K562 (cell line): Measurements from ENCODE around the gene PLP2. TPM values are rescaled to one million over a fixed set of nuclear protein-coding genes. Genes with fewer than 3 reads are reported as not detected.

Experiments used
- ASH1L ChIP-seq: fragments of 450-650 bp; IDR thresholded peaks from 2 replicates; pipeline ENCODE4 v1.6.1; 2018; ENCODE audit warnings: borderline replicate concordance, mild to moderate bottlenecking, low read depth; ENCODE audit not compliant: partially characterized antibody
- CC2D1A ChIP-seq: fragments of 450-650 bp; IDR thresholded peaks from 2 replicates; pipeline ENCODE4 v1.6.1; 2017; ENCODE audit warnings: mild to moderate bottlenecking
- DACH1 ChIP-seq: fragments of 450-650 bp; IDR thresholded peaks from 2 replicates; pipeline ENCODE4 v1.6.1; 2018; ENCODE audit not compliant: partially characterized antibody
- FOSL1 ChIP-seq: fragments of 200-800 bp; sonication (Bioruptor generic); conservative IDR thresholded peaks from 2 replicates; pipeline ENCODE4 v1.6.1; 2016; ENCODE audit warnings: missing genetic modification characterization, missing compliant biosample characterization
- FOXP4 ChIP-seq: sonication (generic); formaldehyde crosslinking; IDR thresholded peaks from 2 replicates; pipeline ENCODE4 v1.8.0; 2022; ENCODE audit warnings: mild to moderate bottlenecking, missing genetic modification reagents, borderline replicate concordance
- GATAD2A ChIP-seq: fragments of 450-650 bp; IDR thresholded peaks from 2 replicates; pipeline ENCODE4 v1.6.1; 2017
- HDAC8 ChIP-seq: fragments of 450-650 bp; IDR thresholded peaks from 2 replicates; pipeline ENCODE4 v1.6.1; 2016; ENCODE audit warnings: mild to moderate bottlenecking, missing genetic modification characterization, moderate library complexity, missing compliant biosample characterization
- HMG20B ChIP-seq: fragments of 250-450 bp; sonication (Bioruptor Pico); IDR thresholded peaks from 2 replicates; pipeline ENCODE4 v1.5.0; 2021; ENCODE audit warnings: mild to moderate bottlenecking
- KLF1 ChIP-seq: fragments of 450-650 bp; IDR thresholded peaks from 2 replicates; pipeline ENCODE4 v1.6.1; 2016; ENCODE audit warnings: missing genetic modification characterization, missing compliant biosample characterization
- MCM2 ChIP-seq: fragments of 450-650 bp; IDR thresholded peaks from 2 replicates; pipeline ENCODE4 v1.6.1; 2017; ENCODE audit warnings: low read depth, mild to moderate bottlenecking
- NRF1 ChIP-seq, 2 experiments: fragments of 450-650 bp; IDR thresholded peaks in 1 of 2; conservative IDR thresholded peaks in 1 of 2; 2 replicates each; pipeline ENCODE4 v1.6.1; 2014; ENCODE audit warnings: mild to moderate bottlenecking in 2 of 2
- POLR2AphosphoS2 ChIP-seq: IDR thresholded peaks from 2 replicates; pipeline ENCODE4 v1.6.1; 2012; ENCODE audit warnings: low read length, improper control_type of control experiment
- POLR3A ChIP-seq: IDR thresholded peaks from 2 replicates; pipeline ENCODE4 v1.6.1; 2011; ENCODE audit warnings: borderline replicate concordance, mild to moderate bottlenecking, moderate library complexity; ENCODE audit not compliant: insufficient read length, insufficient read depth; ENCODE audit errors: extremely low read depth
- POU5F1 ChIP-seq: fragments of 150-350 bp; IDR thresholded peaks from 2 replicates; pipeline ENCODE4 v1.6.1; 2014; ENCODE audit warnings: borderline replicate concordance, low read length, low read depth, mild to moderate bottlenecking; ENCODE audit not compliant: partially characterized antibody
- RFX7 ChIP-seq: fragments of 250-450 bp; sonication (Bioruptor Pico); IDR thresholded peaks from 2 replicates; pipeline ENCODE4 v1.5.1; 2021; ENCODE audit warnings: mild to moderate bottlenecking
- SIN3B ChIP-seq: fragments of 450-650 bp; IDR thresholded peaks from 2 replicates; pipeline ENCODE4 v1.6.1; 2017; ENCODE audit warnings: low read depth, mild to moderate bottlenecking, moderate library complexity
- SMAD1 ChIP-seq: fragments of 150-350 bp; IDR thresholded peaks from 2 replicates; pipeline ENCODE4 v1.6.1; 2014; ENCODE audit warnings: low read length, low read depth; ENCODE audit not compliant: partially characterized antibody
- ZBTB7A ChIP-seq: IDR thresholded peaks from 2 replicates; pipeline ENCODE4 v1.6.1; 2011; ENCODE audit warnings: low read depth, mild to moderate bottlenecking, low read length, moderate library complexity, borderline replicate concordance; ENCODE audit not compliant: control insufficient read depth
- ZNF280B ChIP-seq: fragments of 250-450 bp; sonication (Bioruptor Pico); IDR thresholded peaks from 2 replicates; pipeline ENCODE4 v1.5.1; 2021; ENCODE audit warnings: mild to moderate bottlenecking
- polyA plus RNA-seq, 8 experiments: library from polyadenylated mRNA; depleted of rRNA in 4 of 8; stranded (reverse) in 5 of 8; unstranded in 3 of 8; fragments of >200 nt; fragmentation: Nextera tagmentation in 2 of 8; fragmentation: Illumina TruSeq in 1 of 8; extraction: Ambion mirVana in 2 of 8; extraction: Trizol in 1 of 8; gene quantifications; 2 replicates each; pipeline versions ENCODE4 v1.2.1 to v1.2.3, GENCODE V29; 2011 to 2014; ENCODE audit warnings: inconsistent platforms in 1 of 8, missing spikeins in 1 of 8
- total RNA-seq, 7 experiments: library from RNA; depleted of rRNA in 6 of 7; stranded (reverse); fragments of >200 nt in 6 of 7; fragmentation: Illumina TruSeq in 2 of 7; extraction: Trizol in 2 of 7; gene quantifications; 2 replicates each; pipeline versions ENCODE4 v1.2.1 to v1.2.3, GENCODE V29; 2011 to 2021; ENCODE audit warnings: low replicate concordance in 1 of 7
- TF ChIP-seq, protein P1 (sequence below): fragments of 450-650 bp; IDR thresholded peaks from 2 replicates; pipeline ENCODE4 v1.6.1; 2017; ENCODE audit warnings: antibody characterized with exemption
- TF ChIP-seq, protein P2 (sequence below): sonication (generic); formaldehyde crosslinking; IDR thresholded peaks from 2 replicates; pipeline ENCODE4 v1.8.1; 2023; ENCODE audit warnings: mild to moderate bottlenecking, missing genetic modification reagents

The PLP2 gene
- total and polyA plus RNA-seq, 9 of the 15 experiments (the other 6 are each of a cell fraction or from before 2014, with no cell fraction given), result 34.7 to 236 (median 112) TPM

- TF ChIP-seq FOSL1 (peak; percentile 61), ASH1L (no peak), HMG20B (CRISPR knock-in tag) (no peak), DACH1 (no peak), POLR2AphosphoS2 (no peak), NRF1 (conservative IDR thresholded peaks at IDR 0.05 in 1 of 2, IDR thresholded peaks at IDR 0.05 in 1 of 2) (peak; percentile 16 to 37; a peak in 1 of 4 replicates), POU5F1 (no peak), ZBTB7A (0 out of 2 replicates have a peak, but pooled peaks have one; percentile 58), POLR3A (no peak), HDAC8 (tag) (no peak; the same call in 1 of the 2 replicates), MCM2 (no peak), ZNF280B (CRISPR knock-in tag) (no peak), GATAD2A (peak; percentile 60; the same call in 1 of the 2 replicates), SIN3B (no peak), SMAD1 (no peak), KLF1 (tag) (no peak), RFX7 (CRISPR knock-in tag) (no peak), CC2D1A (no peak), FOXP4 (no peak)
- TF ChIP-seq, protein P1, sequence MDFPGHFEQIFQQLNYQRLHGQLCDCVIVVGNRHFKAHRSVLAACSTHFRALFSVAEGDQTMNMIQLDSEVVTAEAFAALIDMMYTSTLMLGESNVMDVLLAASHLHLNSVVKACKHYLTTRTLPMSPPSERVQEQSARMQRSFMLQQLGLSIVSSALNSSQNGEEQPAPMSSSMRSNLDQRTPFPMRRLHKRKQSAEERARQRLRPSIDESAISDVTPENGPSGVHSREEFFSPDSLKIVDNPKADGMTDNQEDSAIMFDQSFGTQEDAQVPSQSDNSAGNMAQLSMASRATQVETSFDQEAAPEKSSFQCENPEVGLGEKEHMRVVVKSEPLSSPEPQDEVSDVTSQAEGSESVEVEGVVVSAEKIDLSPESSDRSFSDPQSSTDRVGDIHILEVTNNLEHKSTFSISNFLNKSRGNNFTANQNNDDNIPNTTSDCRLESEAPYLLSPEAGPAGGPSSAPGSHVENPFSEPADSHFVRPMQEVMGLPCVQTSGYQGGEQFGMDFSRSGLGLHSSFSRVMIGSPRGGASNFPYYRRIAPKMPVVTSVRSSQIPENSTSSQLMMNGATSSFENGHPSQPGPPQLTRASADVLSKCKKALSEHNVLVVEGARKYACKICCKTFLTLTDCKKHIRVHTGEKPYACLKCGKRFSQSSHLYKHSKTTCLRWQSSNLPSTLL, result no peak
- TF ChIP-seq, protein P2, sequence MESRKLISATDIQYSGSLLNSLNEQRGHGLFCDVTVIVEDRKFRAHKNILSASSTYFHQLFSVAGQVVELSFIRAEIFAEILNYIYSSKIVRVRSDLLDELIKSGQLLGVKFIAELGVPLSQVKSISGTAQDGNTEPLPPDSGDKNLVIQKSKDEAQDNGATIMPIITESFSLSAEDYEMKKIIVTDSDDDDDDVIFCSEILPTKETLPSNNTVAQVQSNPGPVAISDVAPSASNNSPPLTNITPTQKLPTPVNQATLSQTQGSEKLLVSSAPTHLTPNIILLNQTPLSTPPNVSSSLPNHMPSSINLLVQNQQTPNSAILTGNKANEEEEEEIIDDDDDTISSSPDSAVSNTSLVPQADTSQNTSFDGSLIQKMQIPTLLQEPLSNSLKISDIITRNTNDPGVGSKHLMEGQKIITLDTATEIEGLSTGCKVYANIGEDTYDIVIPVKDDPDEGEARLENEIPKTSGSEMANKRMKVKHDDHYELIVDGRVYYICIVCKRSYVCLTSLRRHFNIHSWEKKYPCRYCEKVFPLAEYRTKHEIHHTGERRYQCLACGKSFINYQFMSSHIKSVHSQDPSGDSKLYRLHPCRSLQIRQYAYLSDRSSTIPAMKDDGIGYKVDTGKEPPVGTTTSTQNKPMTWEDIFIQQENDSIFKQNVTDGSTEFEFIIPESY (CRISPR knock-in tag), result no peak
These were observed 4.6 kb upstream of the PLP2 start (continued) for GRCh38 chrX:49166914-49167739.
